PC-9 (cell line): ENCODE results near the gene CDH26. TPM values are rescaled to one million over a fixed set of nuclear protein-coding genes. Genes with fewer than 3 reads are reported as not detected.

Experiments
- BruUV-seq: library from RNA; stranded (reverse); fragments of 400-500 nt; replicated peaks from 2 replicates; lab custom pipeline; 2021; lab: Mats Ljungman, UMichigan
- CTCF ChIA-PET: fragments of 300-600 bp; sonication (Branson Sonifier 250); formaldehyde crosslinking; loops from one replicate; lab custom pipeline; 2022; ENCODE audit warnings: antibody characterized with exemption; lab: Charles Lee
- POLR2A ChIA-PET: fragments of 300-600 bp; sonication (Branson Sonifier 250); formaldehyde crosslinking; loops from one replicate; lab custom pipeline; 2022; ENCODE audit warnings: antibody characterized with exemption; ENCODE audit not compliant: unreplicated experiment; lab: Charles Lee
- DNase-seq, 2 experiments: peaks; one replicate each; pipeline versions ENCODE4 v3.0.0 to v3.0.0-alpha.2; 2015 to 2022; ENCODE audit warnings: mixed read lengths in 1 of 2
- H2AFZ ChIP-seq: fragments of 200-600 bp; sonication (generic); 2 replicates; pipeline ENCODE4 v1.8.1; 2017; ENCODE audit warnings: antibody characterized with exemption
- H3F3A ChIP-seq: fragments of 200-600 bp; sonication (generic); 2 replicates; pipeline ENCODE4 v1.8.1; 2017; ENCODE audit warnings: antibody characterized with exemption, mild to moderate bottlenecking, low read depth; ENCODE audit not compliant: insufficient read depth
- H3K27ac ChIP-seq: fragments of 200-600 bp; sonication (generic); 2 replicates; pipeline ENCODE4 v1.6.1; 2016; ENCODE audit warnings: mixed run types
- H3K27me3 ChIP-seq: fragments of 200-600 bp; sonication (generic); 2 replicates; pipeline ENCODE4 v1.6.1; 2016; ENCODE audit warnings: low read depth, mixed run types; ENCODE audit not compliant: insufficient read depth
- H3K36me3 ChIP-seq: fragments of 200-600 bp; sonication (generic); 2 replicates; pipeline ENCODE4 v1.6.1; 2016; ENCODE audit warnings: low read depth, mixed run types
- H3K4me1 ChIP-seq: fragments of 200-600 bp; sonication (generic); replicated peaks from 2 replicates; pipeline ENCODE4 v1.6.1; 2016; ENCODE audit warnings: mixed run types; ENCODE audit not compliant: insufficient read depth
- H3K4me2 ChIP-seq: fragments of 200-600 bp; sonication (generic); 2 replicates; pipeline ENCODE4 v1.6.1; 2017; ENCODE audit warnings: mixed run types
- H3K4me3 ChIP-seq: fragments of 200-600 bp; sonication (generic); 2 replicates; pipeline ENCODE4 v1.6.1; 2016; ENCODE audit warnings: mixed run types
- H3K79me2 ChIP-seq: fragments of 200-600 bp; sonication (generic); 2 replicates; pipeline ENCODE4 v1.6.1; 2017; ENCODE audit warnings: low read depth, mixed run types
- H3K9me2 ChIP-seq: fragments of 200-600 bp; sonication (generic); 2 replicates; pipeline ENCODE4 v1.8.1; 2017; ENCODE audit warnings: mild to moderate bottlenecking; ENCODE audit not compliant: insufficient read depth
- H3K9me3 ChIP-seq: fragments of 200-600 bp; sonication (generic); 2 replicates; pipeline ENCODE4 v1.8.1; 2016; ENCODE audit warnings: low read depth; ENCODE audit not compliant: insufficient read depth
- H4K20me1 ChIP-seq: fragments of 200-600 bp; sonication (generic); 2 replicates; pipeline ENCODE4 v1.8.1; 2017; ENCODE audit not compliant: insufficient read depth
- EZH2 ChIP-seq: fragments of 200-600 bp; sonication (generic); IDR thresholded peaks from 2 replicates; pipeline ENCODE4 v1.8.0; 2017; ENCODE audit warnings: antibody characterized with exemption, low read depth
- intact Hi-C: fragments of 100-400 bp; cut with micrococcal nuclease; formaldehyde crosslinking; loops from one replicate; pipeline ENCODE4 v1.10.0; 2022; ENCODE audit not compliant: unreplicated experiment
- total RNA-seq: library from RNA; stranded (reverse); gene quantifications from 2 replicates; pipeline ENCODE4 v1.2.3, GENCODE V29; 2021
- TF ChIP-seq, protein P1 (sequence below): fragments of 200-600 bp; sonication (generic); conservative IDR thresholded peaks from 2 replicates; pipeline ENCODE4 v1.6.1; 2017; ENCODE audit warnings: mixed run types, antibody characterized with exemption, mild to moderate bottlenecking, moderate library complexity

CDH26 gene
- total RNA-seq, 1 experiment from 2014 or later = 1.1 TPM

GRCh38 chr20:60048634-60049521 is 90.7 kb downstream of the CDH26 start:
- CTCF ChIA-PET = no interaction called here
- Histone ChIP-seq H3K27ac (no peak overlapping the region), H4K20me1 (no peaks in the 10 kb centered on the region), H3K9me2 (no peaks in the 10 kb centered on the region), H3K4me2 (no peak overlapping the region), H3F3A (no peaks in the 10 kb centered on the region; the same call in 1 of the 2 replicates), H3K27me3 (no peaks in the 10 kb centered on the region), H2AFZ (no peak overlapping the region), H3K79me2 (no peaks in the 10 kb centered on the region), H3K36me3 (no peaks in the 10 kb centered on the region), H3K4me1 (no peaks in the 10 kb centered on the region), H3K9me3 (no peaks in the 10 kb centered on the region), H3K4me3 (no peak overlapping the region)
- TF ChIP-seq EZH2 = no peak
- TF ChIP-seq, protein P1, sequence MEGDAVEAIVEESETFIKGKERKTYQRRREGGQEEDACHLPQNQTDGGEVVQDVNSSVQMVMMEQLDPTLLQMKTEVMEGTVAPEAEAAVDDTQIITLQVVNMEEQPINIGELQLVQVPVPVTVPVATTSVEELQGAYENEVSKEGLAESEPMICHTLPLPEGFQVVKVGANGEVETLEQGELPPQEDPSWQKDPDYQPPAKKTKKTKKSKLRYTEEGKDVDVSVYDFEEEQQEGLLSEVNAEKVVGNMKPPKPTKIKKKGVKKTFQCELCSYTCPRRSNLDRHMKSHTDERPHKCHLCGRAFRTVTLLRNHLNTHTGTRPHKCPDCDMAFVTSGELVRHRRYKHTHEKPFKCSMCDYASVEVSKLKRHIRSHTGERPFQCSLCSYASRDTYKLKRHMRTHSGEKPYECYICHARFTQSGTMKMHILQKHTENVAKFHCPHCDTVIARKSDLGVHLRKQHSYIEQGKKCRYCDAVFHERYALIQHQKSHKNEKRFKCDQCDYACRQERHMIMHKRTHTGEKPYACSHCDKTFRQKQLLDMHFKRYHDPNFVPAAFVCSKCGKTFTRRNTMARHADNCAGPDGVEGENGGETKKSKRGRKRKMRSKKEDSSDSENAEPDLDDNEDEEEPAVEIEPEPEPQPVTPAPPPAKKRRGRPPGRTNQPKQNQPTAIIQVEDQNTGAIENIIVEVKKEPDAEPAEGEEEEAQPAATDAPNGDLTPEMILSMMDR = no peak
- no TSS peak for BruUV-seq
- POLR2A ChIA-PET = interaction anchor here (0.8 kb wide), 1 partner anchor 61 kb away, joined by 9 read pairs; no protein-coding TSS in a partner anchor
- intact Hi-C loops = no loop called here
- DNase-seq = no peak

- TF ChIP-seq, protein P1 = no peak
- no peak for TF ChIP-seq EZH2
These were observed 91.4 kb downstream of the CDH26 start for GRCh38 chr20:60049601-60050000.

GRCh38 chr20:60050193-60050947 is 92.1 kb downstream of the CDH26 start:
- H3K27me3 ChIP-seq = no peaks in the 10 kb centered on the region
- no peaks in the 10 kb centered on the region; the same call in 1 of the 2 replicates for H3F3A ChIP-seq
- DNase-seq = peak; percentile 62 to 67
- no peaks in the 10 kb centered on the region for H3K79me2 ChIP-seq
- no TSS peak for BruUV-seq
- no peaks in the 10 kb centered on the region for H3K9me3 ChIP-seq
- no peaks in the 10 kb centered on the region for H3K4me1 ChIP-seq
- ChIA-PET POLR2A (interaction anchor here (0.6 kb wide), 2 partner anchors 54 to 101 kb away, joined by 4 to 6 read pairs; no protein-coding TSS in a partner anchor), CTCF (interaction anchor here (0.5 to 1.2 kb wide), 9 partner anchors 53 to 1972 kb away, joined by 3 to 7 read pairs (median 4); no protein-coding TSS in a partner anchor)
- TF ChIP-seq, protein P1 = peak; percentile 81
- no peak for TF ChIP-seq EZH2
- no peak overlapping the region for H3K27ac ChIP-seq
- no peak overlapping the region for H3K4me3 ChIP-seq
- H3K9me2 ChIP-seq = no peaks in the 10 kb centered on the region
- H4K20me1 ChIP-seq = no peaks in the 10 kb centered on the region
- H2AFZ ChIP-seq = no peak overlapping the region
- H3K36me3 ChIP-seq = no peaks in the 10 kb centered on the region
- intact Hi-C loops = loop anchor here (1.0 to 10.0 kb wide), 3 partner anchors 62 to 206 kb away; no protein-coding TSS in a partner anchor
- no peak overlapping the region for H3K4me2 ChIP-seq

More at GRCh38 chr20:60049601-60050000, 91.4 kb downstream of the CDH26 start:
- CTCF ChIA-PET = interaction anchor here (0.5 to 1.2 kb wide), 9 partner anchors 53 to 1971 kb away, joined by 3 to 7 read pairs (median 4); no protein-coding TSS in a partner anchor
- H3K27me3 ChIP-seq = no peaks in the 10 kb centered on the region
- H3F3A ChIP-seq = no peaks in the 10 kb centered on the region; the same call in 1 of the 2 replicates
- H4K20me1 ChIP-seq = no peaks in the 10 kb centered on the region
- H3K79me2 ChIP-seq = no peaks in the 10 kb centered on the region
- intact Hi-C loops = no loop called here
- H3K9me2 ChIP-seq = no peaks in the 10 kb centered on the region
- POLR2A ChIA-PET = interaction anchor here (0.6 kb wide), 1 partner anchor 100 kb away, joined by 6 read pairs; no protein-coding TSS in a partner anchor
- no peaks in the 10 kb centered on the region for H3K4me1 ChIP-seq
- H2AFZ ChIP-seq = no peak overlapping the region
- no peak overlapping the region for H3K4me2 ChIP-seq
- no peaks in the 10 kb centered on the region for H3K9me3 ChIP-seq
- BruUV-seq = no TSS peak
- H3K36me3 ChIP-seq = no peaks in the 10 kb centered on the region
- no peak overlapping the region for H3K4me3 ChIP-seq
- H3K27ac ChIP-seq = no peak overlapping the region
- no peak for DNase-seq
